Mucosa of rectum (tissue), 2 donors: Measurements from ENCODE around the gene FYCO1.
"Not testable (repeated sequence)": the region's sequence is repeated elsewhere in the genome, so short reads cannot be mapped to it uniquely, and the experiment has no call there.

Experiments
- H3K27ac ChIP-seq, 2 donors: one replicate each; pipeline ENCODE4 v1.7.0; 2013; ENCODE audit warnings: inconsistent platforms in 2 of 2, low read depth in 2 of 2, low read length in 2 of 2
- H3K27me3 ChIP-seq, 2 donors: one replicate each; pipeline ENCODE4 v1.7.0; 2013; ENCODE audit warnings: low read length in 2 of 2; ENCODE audit not compliant: control insufficient read depth in 2 of 2, insufficient read depth in 2 of 2
- H3K36me3 ChIP-seq, 2 donors: one replicate each; pipeline ENCODE4 v1.7.0; 2013; ENCODE audit warnings: low read length in 2 of 2; ENCODE audit not compliant: control insufficient read depth in 2 of 2, insufficient read depth in 2 of 2
- H3K4me1 ChIP-seq, 2 donors: one replicate each; pipeline ENCODE4 v1.7.0; 2013; ENCODE audit warnings: low read length in 2 of 2, mild to moderate bottlenecking in 1 of 2; ENCODE audit not compliant: control insufficient read depth in 2 of 2, insufficient read depth in 2 of 2
- H3K4me3 ChIP-seq, 2 donors: one replicate each; pipeline ENCODE4 v1.7.0; 2013; ENCODE audit warnings: low read length in 2 of 2
- H3K9ac ChIP-seq, 2 donors: one replicate each; pipeline ENCODE4 v1.7.0; 2013; ENCODE audit warnings: low read length in 2 of 2, low read depth in 1 of 2, mild to moderate bottlenecking in 1 of 2
- H3K9me3 ChIP-seq, 2 donors: one replicate each; pipeline ENCODE4 v1.7.0; 2013; ENCODE audit warnings: low read length in 2 of 2; ENCODE audit not compliant: control insufficient read depth in 2 of 2
- donor health status: healthy.
- donor health status: Normal muscosa, but diverticular disease.

FYCO1 gene

GRCh38 chr3:45995236-45996192, at the start of gene FYCO1:
Gene FYCO1, minus strand, starts transcription at chr3:45995824. Its CDS starts 10,914 bp downstream, at chr3:45984910.
- Histone ChIP-seq H3K9me3 (no peaks in the 10 kb centered on the region), H3K9ac (peak within 1 kb of the TSS; percentile 92 to 96), H3K4me1 (peaks cover 0 to 9% of the 10 kb centered on the region in 2 donors), H3K4me3 (peak within 1 kb of the TSS; percentile 89), H3K36me3 (no peaks in the 10 kb centered on the region), H3K27me3 (no peaks in the 10 kb centered on the region), H3K27ac (peak within 1 kb of the TSS; percentile 85 to 87)

GRCh38 chr3:46038916-46039315, 43.3 kb upstream of the FYCO1 start:
- Histone ChIP-seq H3K9ac (no peak overlapping the region), H3K36me3 (no peaks in the 10 kb centered on the region), H3K4me3 (no peak overlapping the region), H3K9me3 (no peaks in the 10 kb centered on the region), H3K27me3 (no peaks in the 10 kb centered on the region), H3K4me1 (no peaks in the 10 kb centered on the region), H3K27ac (no peak overlapping the region)

GRCh38 chr3:46038071-46038470, 42.4 kb upstream of the FYCO1 start:
- not testable (repeated sequence) for H3K27ac ChIP-seq, H3K27me3 ChIP-seq, H3K36me3 ChIP-seq, H3K4me1 ChIP-seq, H3K4me3 ChIP-seq, H3K9ac ChIP-seq, H3K9me3 ChIP-seq

- Histone ChIP-seq H3K27ac (no peak overlapping the region), H3K9ac (no peak overlapping the region), H3K27me3 (no peaks in the 10 kb centered on the region), H3K4me3 (no peak overlapping the region), H3K9me3 (no peaks in the 10 kb centered on the region), H3K4me1 (no peaks in the 10 kb centered on the region), H3K36me3 (no peaks in the 10 kb centered on the region)
These were observed 40.6 kb upstream of the FYCO1 start for GRCh38 chr3:46036191-46036590.

- no peaks in the 10 kb centered on the region for H3K27me3 ChIP-seq
- H3K4me1 ChIP-seq: no peaks in the 10 kb centered on the region
- no peak overlapping the region for H3K4me3 ChIP-seq
- H3K9ac ChIP-seq: no peak overlapping the region
- no peaks in the 10 kb centered on the region for H3K9me3 ChIP-seq
- no peak overlapping the region for H3K27ac ChIP-seq
- no peaks in the 10 kb centered on the region for H3K36me3 ChIP-seq
These were observed 36.1 kb upstream of the FYCO1 start for GRCh38 chr3:46031747-46032146.

- Histone ChIP-seq H3K9me3 (no peaks in the 10 kb centered on the region), H3K4me1 (no peaks in the 10 kb centered on the region), H3K27me3 (no peaks in the 10 kb centered on the region), H3K27ac (no peak overlapping the region), H3K9ac (no peak overlapping the region), H3K36me3 (no peaks in the 10 kb centered on the region), H3K4me3 (no peak overlapping the region)
These were observed 35.6 kb upstream of the FYCO1 start for GRCh38 chr3:46031269-46031668.

GRCh38 chr3:46030626-46031025, 35.0 kb upstream of the FYCO1 start:
- Histone ChIP-seq H3K9ac (no peak overlapping the region), H3K9me3 (no peaks in the 10 kb centered on the region), H3K27ac (no peak overlapping the region), H3K36me3 (no peaks in the 10 kb centered on the region), H3K4me1 (no peaks in the 10 kb centered on the region), H3K27me3 (no peaks in the 10 kb centered on the region), H3K4me3 (no peak overlapping the region)

- Histone ChIP-seq H3K9ac (no peak overlapping the region), H3K9me3 (no peaks in the 10 kb centered on the region), H3K27ac (no peak overlapping the region), H3K36me3 (no peaks in the 10 kb centered on the region), H3K4me3 (no peak overlapping the region), H3K27me3 (no peaks in the 10 kb centered on the region), H3K4me1 (no peaks in the 10 kb centered on the region)
These were observed 34.4 kb upstream of the FYCO1 start for GRCh38 chr3:46029953-46030543.

- Histone ChIP-seq H3K27me3 (no peaks in the 10 kb centered on the region), H3K9me3 (no peaks in the 10 kb centered on the region), H3K27ac (no peak overlapping the region), H3K4me3 (no peak overlapping the region), H3K4me1 (no peaks in the 10 kb centered on the region), H3K9ac (no peak overlapping the region), H3K36me3 (no peaks in the 10 kb centered on the region)
These were observed 32.2 kb upstream of the FYCO1 start for GRCh38 chr3:46027736-46028397.
